H1 (cell line): ENCODE data around the gene CSN1S1. TPM values are rescaled to one million over a fixed set of nuclear protein-coding genes. Genes with fewer than 3 reads are reported as not detected.
"Not testable (repeated sequence)": the region's sequence is repeated elsewhere in the genome, so short reads cannot be mapped to it uniquely, and the experiment has no call there.

ENCODE experiments used
- CTCF ChIA-PET: fragments of 300-600 bp; sonication (Branson Sonifier 250); formaldehyde crosslinking; loops from one replicate; lab custom pipeline; 2021; ENCODE audit not compliant: partially characterized antibody; lab: Charles Lee
- POLR2A ChIA-PET: fragments of 300-600 bp; sonication (Branson Sonifier 250); formaldehyde crosslinking; loops from one replicate; lab custom pipeline; 2021; ENCODE audit warnings: inconsistent platforms; ENCODE audit not compliant: partially characterized antibody; lab: Charles Lee
- DNase-seq, 2 experiments: peaks; one replicate each; pipeline versions ENCODE4 v3.0.0 to v3.0.0-alpha.2; 2010 to 2022; ENCODE audit warnings: low spot score in 2 of 2, low read depth in 1 of 2, mixed read lengths in 1 of 2
- FAIRE-seq: peaks from 2 replicates; lab custom pipeline; 2011; peaks lifted over from hg19 to GRCh38; lab: Jason Lieb, UNC
- H2AFZ ChIP-seq: 2 replicates; pipeline ENCODE4 v1.8.1; 2012; ENCODE audit warnings: low read length, inconsistent platforms
- H2AK5ac ChIP-seq: 2 replicates; pipeline ENCODE4 v1.6.1; 2013; ENCODE audit warnings: low read depth, low read length
- H2BK120ac ChIP-seq: replicated peaks from 2 replicates; pipeline ENCODE3; 2013; ENCODE audit warnings: low read depth, low read length, inconsistent platforms
- H2BK12ac ChIP-seq: 2 replicates; pipeline ENCODE4 v1.6.1; 2013; ENCODE audit warnings: low read depth, low read length
- H2BK15ac ChIP-seq: 2 replicates; pipeline ENCODE4 v1.6.1; 2013; ENCODE audit warnings: low read length
- H2BK20ac ChIP-seq: 2 replicates; pipeline ENCODE4 v1.6.1; 2013; ENCODE audit warnings: low read length
- H2BK5ac ChIP-seq: 2 replicates; pipeline ENCODE4 v1.6.1; 2013; ENCODE audit warnings: low read depth, low read length
- H3K14ac ChIP-seq: 2 replicates; pipeline ENCODE4 v1.6.1; 2013; ENCODE audit warnings: inconsistent platforms; ENCODE audit not compliant: insufficient read length
- H3K18ac ChIP-seq: 2 replicates; pipeline ENCODE4 v1.6.1; 2013; ENCODE audit warnings: low read length; ENCODE audit errors: extremely low read depth
- H3K23ac ChIP-seq: 2 replicates; pipeline ENCODE4 v1.6.1; 2013; ENCODE audit warnings: inconsistent platforms; ENCODE audit not compliant: insufficient read length
- H3K23me2 ChIP-seq: 2 replicates; pipeline ENCODE4 v1.6.1; 2013; ENCODE audit warnings: low read depth, low read length
- H3K27ac ChIP-seq: 2 replicates; pipeline ENCODE4 v1.6.1; 2011; ENCODE audit warnings: low read depth, low read length, inconsistent platforms
- H3K27me3 ChIP-seq, 4 experiments: replicated peaks in 1 of 4; 1 replicate in 1 of 4; 2 replicates in 3 of 4; pipeline versions ENCODE4 v1.6.1 to v1.8.1; 2011 to 2013; ENCODE audit warnings: low read length in 3 of 4, mild to moderate bottlenecking in 3 of 4, inconsistent platforms in 2 of 4, mixed read lengths in 2 of 4, moderate library complexity in 1 of 4; ENCODE audit not compliant: control insufficient read depth in 3 of 4, insufficient read depth in 3 of 4; ENCODE audit errors: extremely low read depth in 1 of 4
- H3K36me3 ChIP-seq, 4 experiments: 2 replicates each; pipeline versions ENCODE4 v1.6.1 to v1.8.1; 2011 to 2013; ENCODE audit warnings: mild to moderate bottlenecking in 4 of 4, low read length in 3 of 4, moderate library complexity in 2 of 4, control low read depth in 1 of 4, inconsistent platforms in 1 of 4; ENCODE audit not compliant: insufficient read depth in 4 of 4, control insufficient read depth in 2 of 4
- H3K4ac ChIP-seq: replicated peaks from 2 replicates; pipeline ENCODE3; 2013; ENCODE audit warnings: low read length, low read depth, mixed read lengths, inconsistent platforms; ENCODE audit not compliant: insufficient read length
- H3K4me1 ChIP-seq, 4 experiments: replicated peaks in 1 of 4; 1 replicate in 1 of 4; 2 replicates in 3 of 4; pipeline versions ENCODE4 v1.6.1 to v1.8.1; 2011 to 2013; ENCODE audit warnings: low read length in 3 of 4, inconsistent platforms in 2 of 4, mixed read lengths in 1 of 4; ENCODE audit not compliant: insufficient read depth in 4 of 4, control insufficient read depth in 3 of 4
- H3K4me2 ChIP-seq, 2 experiments: 2 replicates each; pipeline versions ENCODE4 v1.6.1 to v1.8.1; 2011 to 2013; ENCODE audit warnings: low read depth in 2 of 2, low read length in 2 of 2, control low read depth in 1 of 2, inconsistent platforms in 1 of 2, mild to moderate bottlenecking in 1 of 2; ENCODE audit not compliant: insufficient read depth in 1 of 2
- H3K4me3 ChIP-seq, 4 experiments: fragments of 200-600, 300-600 bp in 1 of 4; sonication (generic), shearing (Covaris generic), sonication (Bioruptor Twin) in 1 of 4; 2 replicates each; pipeline versions ENCODE4 v1.5.1 to v1.8.1; 2011 to 2016; ENCODE audit warnings: low read length in 4 of 4, low read depth in 3 of 4, control low read depth in 2 of 4, inconsistent platforms in 2 of 4, mild to moderate bottlenecking in 2 of 4, mixed read lengths in 1 of 4, moderate library complexity in 1 of 4; ENCODE audit not compliant: insufficient read depth in 2 of 4; ENCODE audit errors: extremely low read depth in 1 of 4
- H3K56ac ChIP-seq: replicated peaks from 2 replicates; pipeline ENCODE3; 2013; ENCODE audit warnings: low read depth, mild to moderate bottlenecking, mixed read lengths, low read length, inconsistent platforms; ENCODE audit not compliant: insufficient read length
- H3K79me1 ChIP-seq: 2 replicates; pipeline ENCODE4 v1.6.1; 2013; ENCODE audit warnings: low read depth, low read length, control low read depth
- H3K79me2 ChIP-seq, 2 experiments: 2 replicates each; pipeline versions ENCODE4 v1.6.1 to v1.8.1; 2012 to 2013; ENCODE audit warnings: low read length in 2 of 2, mild to moderate bottlenecking in 2 of 2, inconsistent platforms in 1 of 2; ENCODE audit not compliant: insufficient read depth in 2 of 2, control insufficient read depth in 1 of 2
- H3K9ac ChIP-seq, 4 experiments: replicated peaks in 1 of 4; 1 replicate in 1 of 4; 2 replicates in 3 of 4; pipeline versions ENCODE4 v1.6.1 to v1.8.1; 2011 to 2013; ENCODE audit warnings: low read depth in 3 of 4, low read length in 3 of 4, control low read depth in 2 of 4, mild to moderate bottlenecking in 2 of 4, moderate library complexity in 2 of 4, inconsistent platforms in 1 of 4; ENCODE audit errors: extremely low read depth in 1 of 4
- H3K9me3 ChIP-seq, 2 experiments: 2 replicates each; pipeline versions ENCODE4 v1.6.1 to v1.8.1; 2012 to 2013; ENCODE audit warnings: mild to moderate bottlenecking in 2 of 2, moderate library complexity in 2 of 2, control low read depth in 1 of 2, inconsistent platforms in 1 of 2, low read depth in 1 of 2, low read length in 1 of 2, mixed read lengths in 1 of 2; ENCODE audit not compliant: insufficient read depth in 2 of 2
- H4K20me1 ChIP-seq, 2 experiments: replicated peaks in 1 of 2; 2 replicates each; pipeline versions ENCODE3 to v1.8.1; 2011 to 2013; ENCODE audit warnings: inconsistent platforms in 2 of 2, low read length in 2 of 2, mild to moderate bottlenecking in 1 of 2; ENCODE audit not compliant: insufficient read depth in 2 of 2, control insufficient read depth in 1 of 2
- H4K5ac ChIP-seq: 2 replicates; pipeline ENCODE4 v1.6.1; 2013; ENCODE audit warnings: low read length, low read depth, mixed read lengths, inconsistent platforms; ENCODE audit not compliant: insufficient read length
- H4K8ac ChIP-seq: 2 replicates; pipeline ENCODE4 v1.8.0; 2013; ENCODE audit warnings: mild to moderate bottlenecking, moderate library complexity, low read length, inconsistent platforms; ENCODE audit not compliant: insufficient read depth; ENCODE audit errors: extremely low read depth
- H4K91ac ChIP-seq: replicated peaks from 2 replicates; pipeline ENCODE3; 2013; ENCODE audit warnings: low read length, mixed read lengths, inconsistent platforms; ENCODE audit not compliant: insufficient read length
- WGBS, 2 experiments: shearing (Covaris generic) in 1 of 2; methylation state at CpG; one replicate each; pipeline versions ENCODE4 v1.1.6 to v1.1.7; 2013 to 2015; ENCODE audit warnings: low lambda C conversion rate in 2 of 2, mixed read lengths in 2 of 2, inconsistent platforms in 1 of 2, low coverage in 1 of 2, missing lambda C conversion rate in 1 of 2; ENCODE audit not compliant: insufficient replicate concordance in 2 of 2, insufficient coverage in 1 of 2, insufficient read length in 1 of 2; ENCODE audit errors: extremely low coverage in 1 of 2, missing lambda C conversion rate in 1 of 2; 5-methylcytosine and 5-hydroxymethylcytosine counted together
- polyA plus RNA-seq, 7 experiments: library from polyadenylated mRNA; depleted of rRNA in 3 of 7; stranded (reverse) in 5 of 7; unstranded in 2 of 7; fragments of >200 nt in 5 of 7; fragments of 200-250 nt in 2 of 7; gene quantifications; 1 replicate in 5 of 7; 2 replicates in 1 of 7; 4 replicates in 1 of 7; pipeline versions ENCODE4 v1.2.1 to v1.2.3, GENCODE V29; 2011 to 2013; ENCODE audit warnings: missing spikeins in 2 of 7, mixed read lengths in 2 of 7
- total RNA-seq: library from RNA; stranded (reverse); fragmentation: NEBNext Ultra II Directional; extraction: Animal tissue kit (Norgen Biotek cat#: 25700); gene quantifications from 2 replicates; pipeline ENCODE4 v1.2.1, GENCODE V29; 2021

Gene CSN1S1
- total and polyA plus RNA-seq, 2 of the 8 experiments (the other 6 are each of a cell fraction or from before 2014, with no cell fraction given): not detected

DNA sequence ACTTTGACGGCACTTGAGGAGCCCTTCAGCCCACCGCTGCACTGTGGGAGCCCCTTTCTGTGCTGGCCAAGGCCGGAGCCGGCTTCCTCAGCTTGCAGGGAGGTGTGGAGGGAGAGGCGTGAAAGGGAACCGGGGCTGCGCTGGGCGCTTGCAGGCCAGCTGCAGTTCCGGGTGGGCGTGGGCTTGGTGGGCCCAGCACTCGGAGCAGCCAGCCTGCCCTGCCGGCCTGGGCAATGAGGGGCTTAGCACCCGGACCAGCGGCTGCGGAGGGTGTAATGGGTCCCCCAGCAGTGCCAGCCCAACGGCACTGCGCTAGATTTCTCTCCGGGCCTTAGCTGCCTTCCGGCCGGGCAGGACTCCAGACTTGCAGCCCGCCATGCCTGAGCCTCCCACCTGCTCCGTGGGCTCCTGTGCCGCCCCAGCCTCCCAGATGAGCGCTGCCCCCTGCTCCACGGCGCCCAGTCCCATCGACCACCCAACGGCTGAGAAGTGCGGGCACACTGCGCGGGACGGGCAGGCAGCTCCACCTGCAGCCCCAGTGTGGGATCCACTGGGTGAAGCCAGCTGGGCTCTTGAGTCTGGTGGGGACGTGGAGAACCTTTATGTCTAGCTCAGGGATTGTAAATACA is 7.0 kb upstream of the CSN1S1 start:
- H4K20me1 ChIP-seq, H2BK12ac ChIP-seq, H3K56ac ChIP-seq, DNase-seq, H3K23me2 ChIP-seq, H2BK5ac ChIP-seq, H2BK15ac ChIP-seq, H3K18ac ChIP-seq, H3K4me3 ChIP-seq, H2AK5ac ChIP-seq, H3K79me2 ChIP-seq, H4K5ac ChIP-seq, H3K4me2 ChIP-seq, H4K91ac ChIP-seq, H3K27me3 ChIP-seq, H3K36me3 ChIP-seq, H4K8ac ChIP-seq, H2AFZ ChIP-seq, H3K27ac ChIP-seq, FAIRE-seq, H3K9me3 ChIP-seq, H3K14ac ChIP-seq, H3K4me1 ChIP-seq, H3K9ac ChIP-seq, H3K79me1 ChIP-seq, H3K4ac ChIP-seq, H2BK20ac ChIP-seq, H2BK120ac ChIP-seq, POLR2A ChIA-PET, H3K23ac ChIP-seq: not testable (repeated sequence)
- 90% methylated on average over 23 of the region's 33 CpGs; no CpG with 5 or more reads in 1 of the 2 experiments for WGBS, 2 experiments
- CTCF ChIA-PET: interaction anchor here (0.7 to 1.8 kb wide), 3 partner anchors 43 to 365 kb away, joined by 3 to 8 read pairs (median 3); no protein-coding TSS in a partner anchor
